GM12801 (cell line): ENCODE measurements around the gene ZIC4.

Source experiments
- TF ChIP-seq, protein P1 (sequence below): IDR thresholded peaks from one replicate; pipeline ENCODE4 v1.5.1; 2011; ENCODE audit warnings: control low read depth; ENCODE audit not compliant: insufficient read length; ENCODE audit errors: extremely low read depth

The ZIC4 gene

DNA sequence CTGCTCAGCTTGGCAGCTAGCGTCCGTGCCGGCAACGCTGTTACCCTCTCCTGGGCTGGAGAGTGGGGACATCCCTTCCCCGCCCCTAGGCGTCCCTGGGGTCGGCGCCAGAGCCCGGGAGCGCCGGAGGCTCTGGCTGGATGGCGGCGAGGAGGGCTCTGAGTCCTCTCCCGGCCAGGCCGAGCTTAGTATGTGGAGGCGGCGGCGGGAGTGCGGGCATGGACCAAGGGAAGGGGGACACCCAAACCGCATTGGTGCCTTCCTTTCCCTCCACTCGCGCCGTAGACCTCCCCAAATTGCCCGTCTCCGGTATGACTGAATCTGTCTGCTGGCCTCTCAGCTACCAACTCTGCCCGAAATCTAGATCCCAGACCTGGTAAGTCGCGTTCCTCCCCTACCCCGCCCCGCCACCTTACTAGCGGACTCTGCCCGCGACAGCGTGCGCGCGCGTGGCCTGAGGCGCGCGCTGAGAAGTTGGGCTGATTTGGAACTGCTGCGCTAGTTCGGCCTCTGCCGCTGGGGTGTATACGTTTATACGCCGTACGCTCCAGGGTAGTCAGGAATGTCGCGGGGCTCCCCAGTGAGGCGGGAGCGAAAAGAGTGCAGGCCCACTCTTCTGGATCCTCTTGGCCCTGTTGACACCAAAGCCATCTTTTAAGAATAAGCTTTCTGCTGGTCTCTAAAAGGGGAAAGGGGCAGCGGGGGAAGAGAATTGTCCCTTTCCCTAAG, 15.0 kb upstream of the ZIC4 start:
- TF ChIP-seq, protein P1, sequence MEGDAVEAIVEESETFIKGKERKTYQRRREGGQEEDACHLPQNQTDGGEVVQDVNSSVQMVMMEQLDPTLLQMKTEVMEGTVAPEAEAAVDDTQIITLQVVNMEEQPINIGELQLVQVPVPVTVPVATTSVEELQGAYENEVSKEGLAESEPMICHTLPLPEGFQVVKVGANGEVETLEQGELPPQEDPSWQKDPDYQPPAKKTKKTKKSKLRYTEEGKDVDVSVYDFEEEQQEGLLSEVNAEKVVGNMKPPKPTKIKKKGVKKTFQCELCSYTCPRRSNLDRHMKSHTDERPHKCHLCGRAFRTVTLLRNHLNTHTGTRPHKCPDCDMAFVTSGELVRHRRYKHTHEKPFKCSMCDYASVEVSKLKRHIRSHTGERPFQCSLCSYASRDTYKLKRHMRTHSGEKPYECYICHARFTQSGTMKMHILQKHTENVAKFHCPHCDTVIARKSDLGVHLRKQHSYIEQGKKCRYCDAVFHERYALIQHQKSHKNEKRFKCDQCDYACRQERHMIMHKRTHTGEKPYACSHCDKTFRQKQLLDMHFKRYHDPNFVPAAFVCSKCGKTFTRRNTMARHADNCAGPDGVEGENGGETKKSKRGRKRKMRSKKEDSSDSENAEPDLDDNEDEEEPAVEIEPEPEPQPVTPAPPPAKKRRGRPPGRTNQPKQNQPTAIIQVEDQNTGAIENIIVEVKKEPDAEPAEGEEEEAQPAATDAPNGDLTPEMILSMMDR, result no peak

DNA sequence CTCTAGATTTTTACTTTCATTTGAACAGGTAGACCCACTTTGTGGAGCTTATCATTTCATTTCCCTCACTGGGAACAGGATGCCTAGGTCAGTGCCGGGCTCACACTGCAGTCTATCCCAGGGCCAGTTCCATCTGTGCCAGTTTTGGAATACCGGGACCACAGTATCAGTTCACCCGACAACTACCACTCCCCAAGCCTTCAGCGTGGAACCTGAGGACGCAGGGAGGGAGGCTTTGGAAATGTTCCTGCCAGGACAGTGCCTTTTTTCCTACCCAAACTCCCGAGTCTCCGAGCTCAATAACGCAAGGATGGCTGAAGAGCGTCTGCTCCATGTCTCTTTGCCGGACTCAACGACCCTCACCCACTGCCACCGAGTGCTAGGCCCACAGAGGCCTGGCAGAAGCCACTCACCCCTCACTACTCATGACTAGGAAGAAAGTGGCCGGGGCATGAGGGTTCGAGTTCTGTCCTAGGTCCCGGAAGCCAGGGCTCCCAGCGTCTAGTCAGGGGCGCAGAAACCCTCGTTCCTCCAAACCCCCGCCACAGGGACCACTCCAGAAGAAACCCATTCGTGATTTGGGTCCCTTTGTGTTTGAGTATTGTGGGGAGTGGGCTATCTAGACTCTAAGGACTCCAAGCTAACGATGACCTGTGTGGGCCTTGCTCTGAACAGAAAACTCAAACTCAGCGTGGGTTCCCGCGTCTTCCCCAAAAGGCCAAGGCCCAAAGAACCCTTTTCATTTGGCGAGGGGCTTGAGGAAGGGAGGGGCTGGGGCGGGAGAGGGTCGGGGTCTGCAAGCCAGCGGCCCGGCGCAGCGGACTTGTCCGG, 14.2 kb upstream of the ZIC4 start:
- TF ChIP-seq, protein P1, result no peak

DNA sequence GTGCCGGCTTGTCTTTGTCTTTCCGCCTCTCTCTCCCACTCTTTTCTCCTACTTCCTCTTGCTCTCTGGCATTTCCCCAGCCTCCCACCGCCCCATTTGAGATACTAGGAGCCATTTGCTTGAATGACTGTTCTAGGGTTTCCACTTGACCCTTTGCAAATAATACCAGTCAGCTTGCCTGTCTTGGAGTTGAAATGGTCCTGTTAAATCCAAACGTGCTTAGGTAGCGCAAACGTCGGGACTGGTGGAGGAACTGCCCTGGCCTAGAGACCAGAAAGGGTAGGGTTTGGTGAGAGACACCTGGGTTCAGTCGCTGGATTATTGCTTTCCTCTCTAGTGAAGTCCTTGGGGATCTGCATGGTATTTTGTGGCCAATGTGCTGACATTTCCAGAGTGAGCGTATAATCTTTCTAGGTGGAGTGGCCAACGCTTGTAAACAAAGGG, 13.5 kb upstream of the ZIC4 start:
- TF ChIP-seq, protein P1, result no peak

DNA sequence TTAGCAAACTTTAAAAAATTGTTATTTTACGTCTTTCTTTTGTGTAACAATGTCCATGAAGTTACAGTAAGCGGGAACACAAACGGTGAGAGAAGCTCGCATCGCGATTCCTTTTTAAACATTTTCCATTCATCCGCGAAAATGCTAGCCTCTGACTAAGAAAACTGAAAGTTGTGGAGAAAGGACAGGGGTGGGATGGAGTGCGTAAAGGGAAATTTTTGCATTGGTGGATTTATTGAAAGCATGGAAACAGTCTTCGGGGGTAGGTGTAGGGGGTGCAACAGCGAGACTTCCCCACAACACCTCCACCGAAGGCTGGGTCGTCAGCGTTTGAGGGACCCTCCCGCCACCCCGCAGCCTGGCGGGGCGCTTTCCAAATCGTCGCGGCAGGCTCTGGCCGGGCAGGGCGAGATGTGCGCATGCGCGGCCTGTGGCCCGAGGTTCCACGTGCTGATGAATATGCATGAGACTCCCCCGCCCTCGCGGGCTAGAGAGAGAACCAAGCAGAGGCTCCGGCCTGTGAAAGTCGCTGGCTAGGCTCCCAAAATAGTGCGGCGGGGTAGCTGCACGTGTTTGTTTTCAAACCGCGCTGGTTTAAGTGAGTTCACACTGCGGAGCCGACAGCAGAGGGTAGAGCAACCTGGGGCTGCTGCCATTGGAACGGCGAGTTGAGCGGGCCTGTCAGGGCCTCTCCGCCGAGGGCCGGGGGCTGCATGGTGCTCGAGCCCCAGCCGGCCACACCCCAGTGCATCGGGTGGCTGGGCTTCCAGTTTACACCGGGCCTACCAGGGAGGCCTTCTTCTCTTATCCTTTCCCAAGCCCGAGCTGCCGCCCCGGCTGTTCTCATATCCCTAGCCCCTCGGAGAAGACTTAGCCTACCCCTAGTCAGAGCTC, 12.7 kb upstream of the ZIC4 start:
- TF ChIP-seq, protein P1, result no peak

- TF ChIP-seq, protein P1, result no peak
These were observed 12.0 kb upstream of the ZIC4 start for GRCh38 chr3:147418371-147418781.

DNA sequence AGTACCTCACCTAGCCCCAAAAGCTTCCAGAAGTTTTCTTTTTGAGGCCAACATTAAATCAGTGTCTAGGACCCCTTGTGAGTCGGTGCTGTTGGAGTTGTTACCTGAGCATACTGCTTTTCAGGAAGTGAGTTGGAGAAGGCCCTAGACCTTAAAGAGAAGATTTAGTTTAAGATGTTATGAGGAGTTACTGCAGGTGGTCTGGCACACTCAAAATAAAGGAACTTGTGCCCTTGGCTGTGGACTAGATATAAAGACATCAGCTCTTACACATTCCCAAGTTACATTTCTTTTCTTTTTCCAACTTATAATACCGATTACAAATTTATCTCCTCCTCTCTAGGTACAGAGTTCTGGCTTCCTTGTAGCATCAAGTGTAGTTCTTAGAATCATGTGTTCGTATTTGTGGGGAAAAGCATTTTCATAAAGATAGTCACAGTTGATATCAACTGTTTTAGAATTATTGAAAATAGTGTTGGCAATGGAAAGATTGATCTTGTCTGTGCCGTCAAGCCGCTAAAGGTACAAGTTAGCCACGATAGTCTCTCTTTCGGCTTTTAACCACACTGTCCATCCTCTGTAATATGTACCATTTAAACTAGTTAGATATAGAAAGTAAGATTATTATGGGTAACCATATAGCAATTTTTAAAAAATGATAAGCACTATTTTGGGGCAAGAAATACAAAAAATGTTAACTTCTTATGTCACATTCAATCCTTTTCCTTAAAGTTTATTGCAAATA, 11.4 kb upstream of the ZIC4 start:
- TF ChIP-seq, protein P1, result no peak
